Inflammatory macrophage treated with lipopolysaccharide for 1 hour (primary cell): Measurements from ENCODE around the gene DOCK7.
"Not testable (repeated sequence)": the region's sequence is repeated elsewhere in the genome, so short reads cannot be mapped to it uniquely, and the experiment has no call there.

Experiments used
- DNase-seq, 2 donors: peaks; one replicate each; pipeline ENCODE4 v3.0.0-alpha.2; 2020 to 2022

DOCK7 gene

GRCh38 chr1:62687903-62688686 lies at the start of gene DOCK7:
DOCK7 (minus strand) TSS chr1:62688386; CDS start chr1:62688264, 122 bp downstream.
- peak; percentile 70 to 83 for DNase-seq

GRCh38 chr1:62735491-62736171 lies 47.4 kb upstream of the DOCK7 start:
- no peak for DNase-seq

GRCh38 chr1:62732331-62732730 lies 44.1 kb upstream of the DOCK7 start:
- no peak for DNase-seq

- no peak for DNase-seq
Observed at GRCh38 chr1:62728963-62729362, 40.8 kb upstream of the DOCK7 start.

- no peak for DNase-seq
Observed at GRCh38 chr1:62727656-62728407, 39.6 kb upstream of the DOCK7 start.

- DNase-seq, result no peak
Observed at GRCh38 chr1:62726011-62726442, 37.8 kb upstream of the DOCK7 start.

- DNase-seq, result peak; percentile 71 to 79
Observed at GRCh38 chr1:62725255-62725654, 37.1 kb upstream of the DOCK7 start.

- DNase-seq, result no peak
Observed at GRCh38 chr1:62724430-62724829, 36.2 kb upstream of the DOCK7 start.

- DNase-seq, result no peak
Observed at GRCh38 chr1:62723883-62724282, 35.7 kb upstream of the DOCK7 start.

GRCh38 chr1:62722796-62723195 lies 34.6 kb upstream of the DOCK7 start:
- peak; percentile 49 to 55 for DNase-seq

- DNase-seq, result no peak
Observed at GRCh38 chr1:62720946-62721554, 32.9 kb upstream of the DOCK7 start.

- DNase-seq, result not testable (repeated sequence)
Observed at GRCh38 chr1:62718400-62718799, 30.2 kb upstream of the DOCK7 start.

GRCh38 chr1:62717483-62717882 lies 29.3 kb upstream of the DOCK7 start:
- DNase-seq, result no peak

GRCh38 chr1:62716397-62716796 lies 28.2 kb upstream of the DOCK7 start:
- peak; percentile 65 to 74 for DNase-seq

- DNase-seq, result no peak
Observed at GRCh38 chr1:62712336-62713243, 24.4 kb upstream of the DOCK7 start.

GRCh38 chr1:62707744-62708120 lies 19.5 kb upstream of the DOCK7 start:
- no peak for DNase-seq

GRCh38 chr1:62706985-62707743 lies 19.0 kb upstream of the DOCK7 start:
- no peak for DNase-seq

GRCh38 chr1:62698161-62698560 lies 10.0 kb upstream of the DOCK7 start:
- DNase-seq, result not testable (repeated sequence)

GRCh38 chr1:62694479-62694878 lies 6.3 kb upstream of the DOCK7 start:
- not testable (repeated sequence) for DNase-seq

- DNase-seq, result no peak
Observed at GRCh38 chr1:62693123-62693522, 4.9 kb upstream of the DOCK7 start.
